AG04449 (cell line): ENCODE results near the gene AHI1.
"Not testable (repeated sequence)": the region's sequence is repeated elsewhere in the genome, so short reads cannot be mapped to it uniquely, and the experiment has no call there.

Source experiments
- CTCF ChIA-PET: fragments of 350-600 bp; formaldehyde crosslinking; extraction: SDS; loops from one replicate; lab custom pipeline; 2021; ENCODE audit warnings: antibody characterized with exemption; lab: Yijun Ruan, JAX
- POLR2A ChIA-PET: fragments of 400-600, 350-600 bp; formaldehyde crosslinking; extraction: SDS; loops from one replicate; lab custom pipeline; 2020; ENCODE audit warnings: antibody characterized with exemption, inconsistent platforms; lab: Yijun Ruan, JAX
- DNase-seq: peaks from one replicate; pipeline ENCODE4 v3.0.0-alpha.2; 2010; ENCODE audit warnings: low read depth, low spot score
- H3K4me3 ChIP-seq: 2 replicates; pipeline ENCODE4 v1.5.1; 2011; ENCODE audit warnings: low read depth, mild to moderate bottlenecking, control low read depth, low read length
- CTCF ChIP-seq: IDR thresholded peaks from one replicate; pipeline ENCODE4 v1.5.1; 2011; ENCODE audit warnings: mild to moderate bottlenecking, moderate library complexity, low read length, control low read depth, inconsistent platforms; ENCODE audit not compliant: insufficient read depth; ENCODE audit errors: missing control alignments

The AHI1 gene

GRCh38 chr6:135383766-135384165 is 113.8 kb downstream of the AHI1 start:
- CTCF ChIA-PET: interaction anchor here (1.3 kb wide), 1 partner anchor 10 kb away, joined by 4 read pairs; no protein-coding TSS in a partner anchor
- POLR2A ChIA-PET: no interaction called here

GRCh38 chr6:135383301-135383700 is 114.2 kb downstream of the AHI1 start:
- POLR2A ChIA-PET: no interaction called here
- no peak overlapping the region for H3K4me3 ChIP-seq
- CTCF ChIA-PET: no interaction called here
- DNase-seq: no peak
- no peak for TF ChIP-seq CTCF

More at GRCh38 chr6:135383766-135384165, 113.8 kb downstream of the AHI1 start:
- H3K4me3 ChIP-seq: no peak overlapping the region
- TF ChIP-seq CTCF: no peak
- DNase-seq: no peak

GRCh38 chr6:135382182-135382628 is 115.3 kb downstream of the AHI1 start:
- H3K4me3 ChIP-seq: no peak overlapping the region
- CTCF ChIA-PET: no interaction called here
- no peak for DNase-seq
- TF ChIP-seq CTCF: no peak
- POLR2A ChIA-PET: no interaction called here

- no peak overlapping the region for H3K4me3 ChIP-seq
- TF ChIP-seq CTCF: no peak
- ChIA-PET CTCF (no interaction called here), POLR2A (no interaction called here)
- no peak for DNase-seq
Observed at GRCh38 chr6:135380793-135381192, 116.7 kb downstream of the AHI1 start.

- ChIA-PET POLR2A (no interaction called here), CTCF (interaction anchor here (1.1 kb wide), 1 partner anchor 235 kb away, joined by 3 read pairs; no protein-coding TSS in a partner anchor)
- no peak overlapping the region for H3K4me3 ChIP-seq
- DNase-seq: no peak
- TF ChIP-seq CTCF: no peak
Observed at GRCh38 chr6:135379647-135380046, 117.9 kb downstream of the AHI1 start.

- POLR2A ChIA-PET: interaction anchor here (0.6 kb wide), 1 partner anchor 28 kb away, joined by 5 read pairs; no protein-coding TSS in a partner anchor
- no peak for TF ChIP-seq CTCF
- CTCF ChIA-PET: interaction anchor here (0.7 to 1.5 kb wide), 4 partner anchors 12 to 229 kb away, joined by 3 to 4 read pairs (median 3); no protein-coding TSS in a partner anchor
- no peak for DNase-seq
- H3K4me3 ChIP-seq: no peak overlapping the region
Observed at GRCh38 chr6:135372758-135373157, 124.8 kb downstream of the AHI1 start.

GRCh38 chr6:135363622-135364021 is 133.9 kb downstream of the AHI1 start:
- H3K4me3 ChIP-seq, CTCF ChIA-PET, DNase-seq, POLR2A ChIA-PET: not testable (repeated sequence)
